ENCODE measurements around the gene RGS19.
A peak's percentile ranks its signal among the peaks of the same experiment; 100 is the strongest.

Gene RGS19

GRCh38 chr20:64062596-64063388 is 16.5 kb downstream of the RGS19 start, which contains the start of gene TCEA2:
TSS of gene TCEA2 (plus strand) at chr20:64063198. CDS start at chr20:64063313, 115 bp downstream.
- peak; percentile 96 for DNase-seq

DNA sequence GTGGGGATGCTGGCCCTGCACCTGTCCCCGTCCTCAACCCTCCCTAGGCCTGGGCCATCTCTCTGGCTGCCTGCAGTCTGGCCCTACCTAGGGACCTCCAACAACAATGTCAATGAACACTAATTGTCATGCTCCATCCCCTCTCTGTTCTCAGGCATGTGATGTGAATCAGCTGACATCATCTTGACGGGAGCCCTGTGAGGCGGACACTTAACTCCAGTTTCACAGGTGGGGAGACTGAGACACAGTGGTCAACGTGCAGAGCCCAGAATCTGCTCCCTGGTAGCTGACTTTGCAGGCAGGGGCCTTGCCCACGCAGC is 17.1 kb downstream of the RGS19 start:
- no peak for DNase-seq

DNA sequence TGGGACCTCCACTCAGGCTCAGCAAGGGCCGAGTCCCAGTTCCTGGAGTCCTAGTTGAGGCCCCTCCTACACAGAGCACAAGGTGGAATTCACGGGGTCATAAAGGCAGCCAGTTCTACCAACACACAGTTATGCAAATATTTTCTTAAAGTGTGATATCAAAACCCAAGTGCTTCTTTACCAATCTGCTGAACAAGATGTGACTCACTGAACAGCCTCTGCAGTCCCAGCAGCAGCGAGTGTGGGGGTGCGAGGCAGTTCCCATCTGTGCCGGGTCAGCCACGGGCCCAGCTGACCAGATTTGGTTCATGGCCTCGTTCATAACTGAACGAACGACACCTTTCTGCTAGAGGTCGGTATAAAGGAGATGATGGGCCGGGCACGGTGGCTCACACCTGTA is 20.8 kb downstream of the RGS19 start:
- DNase-seq, result no peak

- DNase-seq, result peak; percentile 95
Observed at GRCh38 chr20:64057628-64058498, 21.5 kb downstream of the RGS19 start.

DNA sequence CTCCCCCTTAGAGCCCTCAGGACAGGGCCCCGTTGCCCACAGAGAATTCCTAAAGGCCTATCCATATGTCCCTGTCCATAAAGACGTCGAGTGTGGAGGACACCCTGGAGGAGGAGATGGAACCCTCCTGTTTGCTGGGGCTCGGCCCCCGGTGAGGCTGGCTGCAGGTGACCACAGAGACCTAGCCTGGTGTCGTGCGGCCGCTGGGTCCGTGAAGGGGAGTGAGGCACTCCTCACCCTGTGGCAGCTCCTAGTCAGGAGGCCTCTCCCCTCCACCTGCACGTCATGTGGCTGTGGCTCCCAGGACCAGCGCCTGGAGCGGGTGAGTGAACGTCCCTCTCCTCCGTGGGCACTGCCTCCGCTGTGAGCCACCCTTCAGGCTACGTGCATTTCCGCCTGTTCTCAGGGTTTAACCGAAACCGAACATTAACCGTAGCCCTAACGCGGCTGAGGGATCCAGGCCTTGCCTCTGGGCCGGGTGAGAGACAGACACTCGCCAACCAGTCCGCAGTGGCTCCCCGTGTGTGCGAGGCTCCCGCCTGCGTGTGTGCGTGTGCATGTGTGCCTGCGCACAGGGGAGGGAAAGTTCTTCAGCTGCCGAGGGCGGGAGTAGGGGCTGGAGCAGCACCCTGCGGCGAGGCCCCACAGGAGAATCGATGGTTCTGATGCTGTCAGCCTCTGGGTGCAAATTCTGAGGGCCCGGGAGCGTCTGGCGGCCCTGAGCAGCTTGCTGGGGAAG is 22.3 kb downstream of the RGS19 start:
- DNase-seq, result no peak

DNA sequence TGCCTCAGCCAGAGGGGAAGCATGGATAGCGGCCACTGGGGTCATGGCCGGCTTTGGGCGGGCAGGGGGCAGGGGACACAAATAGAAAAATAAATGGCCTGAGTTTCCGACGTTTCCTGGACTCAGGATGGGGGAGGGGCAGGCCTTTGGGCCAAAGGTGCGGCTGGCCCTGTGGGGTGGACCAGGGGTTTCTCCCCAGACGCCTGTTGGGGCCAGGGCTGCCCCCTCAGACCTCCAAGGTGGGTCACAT is 22.8 kb downstream of the RGS19 start:
- no peak for DNase-seq

DNA sequence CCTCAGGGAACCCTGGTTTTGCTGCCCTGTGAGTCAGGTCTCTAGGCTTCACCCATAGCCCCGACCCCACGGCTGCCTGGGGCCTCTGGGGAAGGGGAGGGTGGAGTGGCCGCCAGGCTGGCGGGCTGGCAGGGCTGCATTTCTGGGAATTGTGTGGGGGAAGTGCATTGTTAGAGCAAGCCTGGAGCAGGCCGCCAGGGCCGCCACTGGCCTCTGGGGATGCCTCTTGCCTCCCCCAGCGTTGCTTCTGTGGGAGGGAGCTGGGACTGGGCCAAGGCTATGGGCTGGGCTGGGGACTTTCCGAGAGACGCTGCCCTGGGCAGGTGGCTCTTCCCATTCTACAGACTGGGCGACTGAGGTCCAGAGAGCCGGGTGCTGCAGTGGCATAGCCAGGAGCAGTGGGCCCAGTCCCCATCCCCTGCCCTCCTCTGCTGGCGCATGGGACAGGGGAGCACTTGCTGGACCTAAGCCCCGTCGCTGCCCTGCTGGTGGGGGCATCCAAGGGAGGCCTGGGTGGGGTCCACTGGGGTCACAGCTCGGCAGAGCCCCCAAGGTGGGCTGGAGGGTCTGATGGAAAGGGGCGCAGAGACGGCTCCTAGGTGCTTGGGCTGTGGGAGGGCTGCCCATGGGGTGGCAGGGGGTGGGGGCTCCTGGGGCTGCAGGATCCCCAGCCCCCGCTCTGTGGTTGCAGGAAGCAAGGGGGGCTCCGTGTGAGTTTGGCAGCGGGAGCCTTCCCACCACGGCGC is 23.3 kb downstream of the RGS19 start:
- DNase-seq, result no peak

DNA sequence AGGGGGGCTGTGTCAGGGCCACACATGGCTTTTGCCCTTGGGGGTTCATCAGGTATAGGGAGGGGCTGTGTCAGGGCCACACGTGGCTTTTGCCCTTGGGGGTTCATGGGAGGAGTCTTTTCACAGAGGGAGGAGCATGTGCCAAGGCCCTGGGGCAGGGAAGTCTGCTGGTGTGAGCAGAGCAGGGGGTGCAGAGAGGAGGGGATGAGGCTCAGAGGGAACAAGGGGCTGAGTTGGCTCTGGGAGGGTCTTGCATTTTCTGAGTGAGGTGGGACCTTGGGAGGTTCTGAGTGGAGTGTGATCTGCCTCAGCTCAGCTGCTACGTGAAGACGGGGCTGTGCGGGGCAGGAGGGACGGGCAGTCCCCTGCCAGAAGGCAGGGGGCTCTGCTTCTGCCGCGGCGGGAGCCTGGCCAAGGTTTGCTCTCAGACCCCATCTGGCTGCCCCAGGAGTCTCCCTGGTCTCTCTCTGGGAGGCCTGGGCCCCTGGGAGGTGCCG is 23.9 kb downstream of the RGS19 start:
- DNase-seq, result no peak

- DNase-seq, result no peak
Observed at GRCh38 chr20:64053841-64054661, 25.3 kb downstream of the RGS19 start.

- no peak for DNase-seq
Observed at GRCh38 chr20:64052987-64053840, 26.1 kb downstream of the RGS19 start.

DNA sequence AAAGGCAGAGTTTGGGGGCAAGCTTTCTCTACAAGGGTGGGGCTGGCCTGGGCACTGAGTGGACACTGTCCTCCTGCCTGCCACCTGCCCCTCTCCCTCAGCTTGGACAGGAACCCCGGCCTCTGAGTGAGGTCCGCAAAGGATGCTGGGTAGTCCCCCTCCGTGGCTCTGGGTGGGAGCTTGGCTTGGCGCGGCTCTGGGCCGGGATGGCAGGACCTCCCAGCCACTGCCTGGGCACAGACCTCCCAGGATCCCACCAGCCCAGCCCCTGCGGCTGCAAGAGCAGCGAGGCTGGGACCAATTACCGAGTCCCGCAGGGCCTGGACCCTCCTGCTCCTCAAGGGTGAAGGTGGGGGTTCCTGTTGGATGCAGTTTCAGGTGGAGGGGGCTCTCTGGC is 27.0 kb downstream of the RGS19 start:
- DNase-seq, result no peak

- DNase-seq, result no peak
Observed at GRCh38 chr20:64051561-64052325, 27.6 kb downstream of the RGS19 start.

GRCh38 chr20:64051033-64051452 is 28.3 kb downstream of the RGS19 start:
- no peak for DNase-seq

GRCh38 chr20:64050261-64051032 is 28.9 kb downstream of the RGS19 start:
- DNase-seq, result no peak

DNA sequence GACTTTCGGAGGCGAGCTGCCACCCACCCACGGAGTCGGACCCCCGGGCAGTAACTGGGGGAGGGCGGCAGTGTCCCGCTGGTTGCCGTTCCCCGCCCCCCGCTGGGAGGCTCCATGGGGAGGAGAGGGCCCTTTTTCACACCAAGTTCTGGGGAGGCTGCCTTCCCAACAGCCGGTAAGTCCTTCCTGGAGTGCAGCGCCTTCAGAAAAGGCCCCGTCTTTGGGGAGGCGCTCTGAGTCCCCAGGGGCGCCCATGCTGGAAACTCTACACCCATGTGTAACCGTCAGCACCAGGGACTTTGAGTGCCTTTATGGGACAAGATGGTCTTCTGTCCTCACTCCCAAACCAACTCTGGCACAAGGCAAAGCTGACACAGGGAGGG is 29.4 kb downstream of the RGS19 start:
- no peak for DNase-seq

DNA sequence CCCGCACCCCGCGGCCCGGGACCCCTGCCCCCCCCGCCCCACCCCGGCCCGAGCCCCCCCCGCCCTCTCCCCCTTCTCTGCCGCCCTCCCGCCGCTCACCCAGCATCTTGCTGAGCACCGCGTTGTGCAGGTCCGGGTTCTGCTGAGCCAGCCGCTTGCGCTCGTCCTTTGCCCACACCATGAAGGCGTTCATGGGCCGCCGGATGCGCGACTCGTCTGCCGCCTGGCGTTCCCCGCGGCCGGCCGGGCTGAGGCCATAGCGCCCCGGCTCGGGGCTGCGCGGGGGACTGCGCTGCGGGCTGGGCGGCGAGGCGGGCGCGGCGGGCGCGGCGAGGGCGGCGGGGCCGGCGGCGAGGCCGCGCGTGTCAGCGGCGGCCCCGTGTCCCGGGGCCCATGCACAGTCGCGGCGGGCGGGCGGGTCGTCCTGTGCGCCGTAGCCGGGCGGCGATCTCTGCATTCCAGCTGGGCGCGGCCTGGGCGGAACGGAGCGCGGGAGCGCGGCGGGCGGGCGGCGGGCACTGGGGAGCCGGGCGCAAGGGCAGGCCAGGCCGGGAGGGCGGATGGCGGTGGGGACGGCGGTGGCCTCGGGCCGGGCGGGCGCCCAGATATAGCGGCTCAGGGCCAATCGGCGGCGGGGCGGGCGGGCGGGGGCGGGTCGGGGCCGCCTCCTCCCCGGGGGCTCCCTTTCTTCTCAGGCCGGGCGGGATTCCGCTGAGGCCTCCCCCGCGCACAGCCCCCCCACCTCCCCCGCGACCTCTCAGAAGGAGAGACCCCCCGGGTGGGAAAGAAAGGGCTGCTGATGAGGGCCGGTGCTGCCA is 30.0 kb downstream of the RGS19 start, which contains the start of gene SOX18:
Gene SOX18 (minus strand): TSS at position 580 of the 818 bp plus-strand sequence. CDS start 123 bp downstream, at position 457.
- DNase-seq, result peak; percentile 57

DNA sequence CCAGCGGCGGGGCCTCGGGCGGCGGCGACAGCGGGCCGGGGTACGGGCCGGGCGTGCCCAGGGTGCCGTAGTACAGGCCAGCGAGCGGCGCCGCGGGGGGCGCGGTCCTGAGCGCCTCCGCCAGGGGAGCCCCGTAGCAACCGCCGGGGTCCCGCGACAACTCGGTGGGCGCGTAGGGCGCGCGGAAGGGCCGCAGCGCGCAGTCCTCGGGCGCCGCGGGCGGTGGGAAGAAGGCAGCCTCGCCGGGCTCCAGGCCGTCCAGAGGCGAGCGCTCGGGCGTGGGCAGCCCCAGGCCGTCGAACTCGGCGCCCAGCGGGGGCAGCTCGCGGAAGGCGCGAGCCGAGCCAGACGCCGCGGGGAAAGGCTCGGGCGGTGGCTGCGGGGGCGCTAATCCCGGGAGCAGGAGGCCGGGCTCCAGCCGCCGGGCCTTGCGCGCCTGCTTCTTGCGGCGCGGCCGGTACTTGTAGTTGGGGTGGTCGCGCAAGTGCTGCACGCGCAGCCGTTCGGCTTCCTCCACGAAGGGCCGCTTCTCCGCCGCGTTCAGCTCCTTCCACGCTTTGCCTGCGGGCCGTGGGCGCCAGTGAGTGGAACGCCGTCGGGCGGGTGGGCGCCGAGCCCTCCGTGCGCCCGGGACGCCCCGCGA is 30.8 kb downstream of the RGS19 start:
- no peak for DNase-seq

DNA sequence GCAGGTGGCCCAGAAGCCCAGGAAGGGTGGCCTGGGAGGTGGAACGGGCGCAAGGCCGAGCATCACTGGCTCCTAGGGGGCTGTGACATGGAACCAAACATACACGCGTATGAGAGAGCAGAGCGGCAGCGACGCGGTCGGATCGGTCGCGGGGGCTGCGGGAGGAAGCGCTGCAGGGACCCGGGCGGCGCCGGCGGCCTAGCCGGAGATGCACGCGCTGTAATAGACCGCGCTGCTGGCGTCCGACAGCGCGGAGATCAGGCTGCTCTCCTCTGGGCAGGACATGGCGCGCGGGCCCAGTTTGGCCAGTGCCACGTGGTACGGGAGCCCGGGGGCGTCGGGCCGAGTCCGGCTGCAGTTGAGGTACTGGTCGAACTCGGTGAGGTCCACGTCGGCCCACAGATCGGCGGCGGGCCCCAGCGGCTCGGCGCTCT is 31.3 kb downstream of the RGS19 start:
- no peak for DNase-seq

Measured in stimulated activated CD8-positive, alpha-beta memory T cell treated with anti-CD3 and anti-CD28 coated beads, Interleukin-4, amount 100 ng/mL, for 48 hours (primary cell).